Upper lobe of right lung (tissue), 1 donor: ENCODE data around the gene PRSS58. TPM values are rescaled to one million over a fixed set of nuclear protein-coding genes. Genes with fewer than 3 reads are reported as not detected.
A peak's percentile ranks its signal among the peaks of the same experiment; 100 is the strongest.

Experiments used
- ATAC-seq: fragments of 200-7000 bp; cut with Tn5 transposase; one replicate; pipeline ENCODE4 v1.9.1; 2020; ENCODE audit warnings: mild to moderate bottlenecking, moderate library complexity
- DNase-seq: peaks from one replicate; pipeline ENCODE4 v3.0.0-alpha.2; 2020
- H3K27ac ChIP-seq: fragments of 200-600 bp; one replicate; pipeline ENCODE4 v1.8.0; 2022
- H3K27me3 ChIP-seq: fragments of 200-600 bp; one replicate; pipeline ENCODE4 v1.8.0; 2022; ENCODE audit warnings: mild to moderate bottlenecking
- H3K36me3 ChIP-seq: fragments of 200-600 bp; one replicate; pipeline ENCODE4 v1.8.0; 2022
- H3K4me1 ChIP-seq: fragments of 200-600 bp; one replicate; pipeline ENCODE4 v1.8.0; 2022
- H3K4me3 ChIP-seq: fragments of 200-600 bp; one replicate; pipeline ENCODE4 v1.8.0; 2022; ENCODE audit warnings: mild to moderate bottlenecking
- H3K9me3 ChIP-seq: fragments of 200-600 bp; one replicate; pipeline ENCODE4 v1.8.0; 2022
- intact Hi-C: fragments of 100-400 bp; cut with DNase I; formaldehyde crosslinking; loops from one replicate; pipeline ENCODE4 v1.11.0; 2022
- total RNA-seq: library from RNA; stranded (reverse); fragmentation: NEBNext Ultra II Directional; extraction: Animal tissue kit (Norgen Biotek cat#: 25700); gene quantifications from one replicate; pipeline ENCODE4 v1.2.1, GENCODE V29; 2021
- TF ChIP-seq, protein P1 (sequence below): fragments of 200-600 bp; IDR thresholded peaks from one replicate; pipeline ENCODE4 v1.8.0; 2022; ENCODE audit warnings: antibody characterized with exemption
- donor health status: DM: no; HTN: yes; CAD: no; lungs with severe emphysema.

Gene PRSS58
- total RNA-seq, 1 donor from 2014 or later = not detected

DNA sequence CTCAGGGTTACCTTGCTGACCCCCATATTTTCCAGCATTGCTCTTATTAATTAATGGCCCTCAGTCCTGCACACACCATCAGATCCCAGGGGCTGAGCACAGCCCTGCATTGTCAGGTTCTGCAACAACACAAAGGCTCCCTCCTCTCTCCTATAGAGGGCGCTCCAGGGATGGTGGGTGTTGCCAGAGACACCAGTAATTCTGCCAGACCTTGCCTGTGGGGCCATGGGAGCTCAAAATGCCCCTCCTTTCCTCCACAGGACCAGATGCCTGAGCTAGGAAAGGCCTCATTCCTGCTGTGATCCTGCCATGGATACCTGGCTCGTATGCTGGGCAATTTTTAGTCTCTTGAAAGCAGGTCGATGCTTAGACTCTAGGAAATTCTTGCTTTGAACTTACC lies 42.8 kb upstream of the PRSS58 start:
- Histone ChIP-seq H3K27ac (no peak overlapping the region), H3K4me3 (no peak overlapping the region), H3K27me3 (no peaks in the 10 kb centered on the region), H3K9me3 (no peaks in the 10 kb centered on the region), H3K36me3 (no peaks in the 10 kb centered on the region), H3K4me1 (no peaks in the 10 kb centered on the region)
- DNase-seq = no peak
- peak; percentile 37 for ATAC-seq
- intact Hi-C loops = no loop called here
- TF ChIP-seq, protein P1, sequence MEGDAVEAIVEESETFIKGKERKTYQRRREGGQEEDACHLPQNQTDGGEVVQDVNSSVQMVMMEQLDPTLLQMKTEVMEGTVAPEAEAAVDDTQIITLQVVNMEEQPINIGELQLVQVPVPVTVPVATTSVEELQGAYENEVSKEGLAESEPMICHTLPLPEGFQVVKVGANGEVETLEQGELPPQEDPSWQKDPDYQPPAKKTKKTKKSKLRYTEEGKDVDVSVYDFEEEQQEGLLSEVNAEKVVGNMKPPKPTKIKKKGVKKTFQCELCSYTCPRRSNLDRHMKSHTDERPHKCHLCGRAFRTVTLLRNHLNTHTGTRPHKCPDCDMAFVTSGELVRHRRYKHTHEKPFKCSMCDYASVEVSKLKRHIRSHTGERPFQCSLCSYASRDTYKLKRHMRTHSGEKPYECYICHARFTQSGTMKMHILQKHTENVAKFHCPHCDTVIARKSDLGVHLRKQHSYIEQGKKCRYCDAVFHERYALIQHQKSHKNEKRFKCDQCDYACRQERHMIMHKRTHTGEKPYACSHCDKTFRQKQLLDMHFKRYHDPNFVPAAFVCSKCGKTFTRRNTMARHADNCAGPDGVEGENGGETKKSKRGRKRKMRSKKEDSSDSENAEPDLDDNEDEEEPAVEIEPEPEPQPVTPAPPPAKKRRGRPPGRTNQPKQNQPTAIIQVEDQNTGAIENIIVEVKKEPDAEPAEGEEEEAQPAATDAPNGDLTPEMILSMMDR = no peak

DNA sequence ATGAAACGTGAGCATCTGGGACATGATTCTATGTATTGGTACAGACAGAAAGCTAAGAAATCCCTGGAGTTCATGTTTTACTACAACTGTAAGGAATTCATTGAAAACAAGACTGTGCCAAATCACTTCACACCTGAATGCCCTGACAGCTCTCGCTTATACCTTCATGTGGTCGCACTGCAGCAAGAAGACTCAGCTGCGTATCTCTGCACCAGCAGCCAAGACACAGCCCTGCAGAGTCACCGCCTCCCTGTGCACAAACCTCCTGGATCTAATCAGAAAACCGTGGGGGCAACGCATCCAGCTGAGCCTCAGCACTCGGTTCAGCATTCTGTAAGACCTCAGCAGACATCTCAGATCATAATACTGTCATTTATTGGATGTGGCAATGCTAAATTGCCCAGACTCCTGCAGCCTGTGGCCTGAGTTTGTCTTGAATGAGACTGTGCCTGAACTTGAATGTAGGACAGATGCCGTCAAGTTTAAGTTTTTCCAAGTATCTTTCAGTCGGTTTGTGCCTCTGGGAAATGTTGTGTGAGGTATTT lies 41.5 kb upstream of the PRSS58 start:
- Histone ChIP-seq H3K4me1 (no peaks in the 10 kb centered on the region), H3K9me3 (no peaks in the 10 kb centered on the region), H3K27me3 (no peaks in the 10 kb centered on the region), H3K4me3 (no peak overlapping the region), H3K27ac (no peak overlapping the region), H3K36me3 (no peaks in the 10 kb centered on the region)
- intact Hi-C loops = no loop called here
- TF ChIP-seq, protein P1 = no peak
- no peak for ATAC-seq
- no peak for DNase-seq

DNA sequence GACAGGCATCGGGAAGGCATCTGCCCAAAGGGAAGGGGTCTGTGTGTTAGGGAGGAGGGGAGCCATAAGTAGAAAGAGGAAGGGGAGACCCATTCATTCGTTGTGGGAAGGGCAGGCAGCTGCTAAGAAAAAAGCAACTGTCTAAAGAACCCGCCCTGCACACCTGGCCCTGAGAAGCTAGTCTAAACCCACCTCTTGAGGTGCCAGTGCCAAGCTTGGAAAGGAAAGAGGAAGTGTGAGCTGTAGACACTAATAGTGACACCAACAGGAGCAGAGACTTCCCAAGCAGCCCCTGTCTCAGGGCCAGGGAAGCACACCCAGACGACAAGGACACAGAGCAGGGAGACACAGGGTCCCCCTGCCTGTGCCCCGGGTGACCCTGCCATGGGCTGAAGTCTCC lies 40.8 kb upstream of the PRSS58 start:
- ATAC-seq (peak; percentile 16), DNase-seq (no peak)
- intact Hi-C loops = no loop called here
- Histone ChIP-seq H3K27me3 (no peaks in the 10 kb centered on the region), H3K36me3 (no peaks in the 10 kb centered on the region), H3K27ac (no peak overlapping the region), H3K9me3 (no peaks in the 10 kb centered on the region), H3K4me1 (no peaks in the 10 kb centered on the region), H3K4me3 (no peak overlapping the region)
- TF ChIP-seq, protein P1 = no peak

DNA sequence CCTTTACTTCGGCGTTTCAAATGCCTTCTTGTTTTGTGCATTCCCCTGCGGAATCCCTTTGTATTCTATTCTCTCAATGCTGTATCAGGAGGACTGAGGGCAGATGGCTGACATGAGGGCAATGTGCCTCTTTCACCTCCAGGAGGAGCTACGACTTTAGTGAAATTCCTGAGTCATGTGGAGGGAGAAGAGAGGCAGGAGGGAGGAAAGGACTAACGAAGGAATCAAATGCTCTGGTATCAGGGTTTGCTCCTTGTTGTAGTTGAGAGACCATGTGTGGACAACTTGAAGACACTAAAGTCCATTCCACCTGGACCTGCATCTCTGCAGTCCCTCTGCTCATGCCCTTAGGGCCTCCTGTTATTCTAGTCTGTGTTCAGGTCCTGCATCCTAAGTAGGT lies 40.2 kb upstream of the PRSS58 start:
- intact Hi-C loops = no loop called here
- no peak for DNase-seq
- Histone ChIP-seq H3K4me3 (no peak overlapping the region), H3K27me3 (no peaks in the 10 kb centered on the region), H3K9me3 (no peaks in the 10 kb centered on the region), H3K27ac (no peak overlapping the region), H3K4me1 (no peaks in the 10 kb centered on the region), H3K36me3 (no peaks in the 10 kb centered on the region)
- TF ChIP-seq, protein P1 = peak; percentile 18
- ATAC-seq = peak; percentile 39

DNA sequence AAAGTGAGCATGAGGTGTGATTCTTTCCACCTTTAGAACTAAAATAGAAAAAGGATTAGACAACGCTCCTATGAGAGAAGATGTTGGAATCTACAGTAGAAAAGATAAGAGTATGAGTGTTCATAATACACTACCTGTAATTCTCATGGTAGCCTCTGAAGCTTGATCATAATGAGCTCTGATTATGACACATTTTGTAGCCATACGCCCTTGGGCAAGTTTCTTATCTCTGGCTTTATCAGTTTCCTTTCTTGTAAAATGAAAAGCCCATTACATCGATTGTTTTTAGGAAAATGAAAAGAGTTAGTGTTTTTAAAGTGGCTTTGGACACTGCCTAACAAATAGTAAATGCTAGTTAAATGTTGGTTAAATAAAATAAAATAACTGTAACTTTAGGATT lies 22.4 kb upstream of the PRSS58 start:
- H3K9me3 ChIP-seq = no peaks in the 10 kb centered on the region
- TF ChIP-seq, protein P1 = no peak
- no peaks in the 10 kb centered on the region for H3K4me1 ChIP-seq
- no peak overlapping the region for H3K27ac ChIP-seq
- no peak for ATAC-seq
- H3K36me3 ChIP-seq = no peaks in the 10 kb centered on the region
- intact Hi-C loops = no loop called here
- no peak overlapping the region for H3K4me3 ChIP-seq
- H3K27me3 ChIP-seq = no peaks in the 10 kb centered on the region
- no peak for DNase-seq

DNA sequence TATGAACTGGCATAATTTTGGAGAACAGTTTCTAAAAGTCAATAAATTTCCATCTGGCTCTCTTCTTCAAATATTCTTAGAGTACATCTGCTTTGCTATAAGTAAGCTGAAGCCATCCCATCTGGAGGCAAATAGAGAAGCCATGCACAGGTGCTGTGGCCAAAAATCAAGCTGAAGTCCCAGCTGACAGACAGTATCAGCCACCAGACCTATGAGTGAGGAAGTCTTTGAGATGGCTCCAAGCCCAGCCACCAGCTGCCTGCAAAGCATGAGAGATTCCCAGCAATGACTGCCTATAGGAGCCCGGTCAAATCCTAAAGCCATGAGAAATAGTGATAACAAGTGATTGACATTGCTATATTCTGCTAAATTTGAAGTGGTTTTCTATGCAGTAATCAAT lies 21.7 kb upstream of the PRSS58 start:
- Histone ChIP-seq H3K27ac (no peak overlapping the region), H3K36me3 (no peaks in the 10 kb centered on the region), H3K9me3 (no peaks in the 10 kb centered on the region), H3K27me3 (no peaks in the 10 kb centered on the region), H3K4me3 (no peak overlapping the region), H3K4me1 (no peaks in the 10 kb centered on the region)
- DNase-seq (no peak), ATAC-seq (no peak)
- TF ChIP-seq, protein P1 = no peak
- intact Hi-C loops = no loop called here
